H1 (cell line): ENCODE data around the gene NEB. TPM values are rescaled to one million over a fixed set of nuclear protein-coding genes. Genes with fewer than 3 reads are reported as not detected.

ENCODE experiments used
- ATF3 ChIP-seq: IDR thresholded peaks from 2 replicates; pipeline ENCODE4 v1.6.1; 2011; ENCODE audit warnings: low read depth, mild to moderate bottlenecking, low read length; ENCODE audit not compliant: insufficient read depth
- CHD7 ChIP-seq: fragments of 300-600 bp; sonication (generic); IDR thresholded peaks from 2 replicates; pipeline ENCODE4 v1.7.1; 2012; ENCODE audit warnings: low read length, moderate library complexity, mild to moderate bottlenecking, inconsistent platforms; ENCODE audit not compliant: insufficient replicate concordance
- polyA plus RNA-seq, 7 experiments: library from polyadenylated mRNA; depleted of rRNA in 3 of 7; stranded (reverse) in 5 of 7; unstranded in 2 of 7; fragments of >200 nt in 5 of 7; fragments of 200-250 nt in 2 of 7; gene quantifications; 1 replicate in 5 of 7; 2 replicates in 1 of 7; 4 replicates in 1 of 7; pipeline versions ENCODE4 v1.2.1 to v1.2.3, GENCODE V29; 2011 to 2013; ENCODE audit warnings: missing spikeins in 2 of 7, mixed read lengths in 2 of 7
- total RNA-seq: library from RNA; stranded (reverse); fragmentation: NEBNext Ultra II Directional; extraction: Animal tissue kit (Norgen Biotek cat#: 25700); gene quantifications from 2 replicates; pipeline ENCODE4 v1.2.1, GENCODE V29; 2021

The NEB gene
- total and polyA plus RNA-seq, 2 of the 8 experiments (the other 6 are each of a cell fraction or from before 2014, with no cell fraction given) = 1.4 to 2.5 TPM

GRCh38 chr2:151624271-151624670 is 110.0 kb downstream of the NEB start (continued):
- TF ChIP-seq CHD7 (no peak), ATF3 (no peak)
